ENCODE results near the gene CYP2W1.

Gene CYP2W1

DNA sequence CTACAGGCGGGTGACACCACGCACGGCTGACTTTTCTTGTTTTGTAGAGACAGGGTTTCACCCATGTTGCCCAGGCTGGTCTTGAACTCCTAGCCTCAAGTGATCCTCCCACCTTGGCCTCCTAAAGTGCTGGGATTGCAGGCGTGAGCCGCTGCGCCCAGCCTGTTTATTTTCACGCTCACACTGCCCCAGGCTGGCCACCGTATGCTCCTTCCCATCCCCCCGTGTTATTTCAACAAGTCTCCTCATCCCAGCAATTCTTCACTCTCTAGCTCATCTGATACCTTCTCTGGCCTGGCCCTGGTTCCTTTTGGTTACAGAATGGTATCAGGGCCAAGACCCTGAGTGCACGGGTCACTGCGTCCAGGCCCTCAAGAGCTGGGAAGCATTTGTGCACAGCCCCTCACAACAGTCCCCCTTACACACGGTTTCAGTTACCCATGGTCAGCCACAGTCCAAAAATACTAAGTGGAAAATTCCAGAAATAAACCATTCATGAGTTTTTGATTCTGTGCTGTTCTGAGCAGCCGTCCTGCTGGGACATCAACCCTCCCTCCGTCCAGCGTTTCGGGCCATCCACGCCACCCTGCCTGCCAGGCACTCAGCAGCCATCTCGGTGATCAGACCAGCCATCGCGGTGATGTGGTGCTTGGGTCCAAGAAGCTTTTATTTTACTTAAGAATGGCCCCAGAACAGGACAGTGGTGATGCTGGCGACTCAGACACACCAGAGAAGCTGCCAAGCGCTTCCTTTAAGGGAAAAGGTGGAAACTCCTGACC, 16.5 kb upstream of the CYP2W1 start:
- no peak for DNase-seq

DNA sequence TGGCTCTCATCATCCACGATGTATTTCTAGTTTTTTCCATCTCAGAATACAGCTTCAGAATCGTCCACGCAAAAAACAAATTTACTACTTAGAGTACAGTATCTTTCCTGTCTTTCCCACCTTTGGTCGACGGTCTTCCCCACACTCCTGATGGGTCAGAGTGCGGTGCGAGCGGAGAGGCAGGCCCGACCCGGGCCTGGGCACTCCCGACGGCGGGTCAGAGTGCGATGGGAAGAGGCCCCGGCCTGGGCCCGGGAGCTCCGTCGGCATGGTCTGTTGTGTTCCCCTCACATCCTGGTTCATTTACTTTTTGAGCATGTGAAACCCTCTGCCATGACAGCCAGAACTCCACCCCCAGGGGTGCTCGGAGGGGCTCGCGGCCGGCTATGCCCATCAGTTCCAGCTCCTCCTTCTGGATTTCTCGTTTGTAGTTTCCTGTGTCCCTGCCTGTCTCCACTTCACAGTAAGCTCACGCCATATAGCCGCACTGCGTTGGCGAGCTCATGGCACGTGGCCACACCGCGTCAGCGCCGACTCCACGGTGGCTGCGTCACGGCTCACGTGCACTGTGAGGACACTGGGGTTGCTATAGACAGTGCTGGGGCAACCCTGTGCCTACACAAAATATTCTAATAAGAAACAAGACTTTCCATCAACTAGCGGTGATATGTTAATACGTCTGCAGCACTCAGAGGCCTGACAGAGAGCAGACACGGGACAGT, 15.5 kb upstream of the CYP2W1 start:
- no peak for DNase-seq

DNA sequence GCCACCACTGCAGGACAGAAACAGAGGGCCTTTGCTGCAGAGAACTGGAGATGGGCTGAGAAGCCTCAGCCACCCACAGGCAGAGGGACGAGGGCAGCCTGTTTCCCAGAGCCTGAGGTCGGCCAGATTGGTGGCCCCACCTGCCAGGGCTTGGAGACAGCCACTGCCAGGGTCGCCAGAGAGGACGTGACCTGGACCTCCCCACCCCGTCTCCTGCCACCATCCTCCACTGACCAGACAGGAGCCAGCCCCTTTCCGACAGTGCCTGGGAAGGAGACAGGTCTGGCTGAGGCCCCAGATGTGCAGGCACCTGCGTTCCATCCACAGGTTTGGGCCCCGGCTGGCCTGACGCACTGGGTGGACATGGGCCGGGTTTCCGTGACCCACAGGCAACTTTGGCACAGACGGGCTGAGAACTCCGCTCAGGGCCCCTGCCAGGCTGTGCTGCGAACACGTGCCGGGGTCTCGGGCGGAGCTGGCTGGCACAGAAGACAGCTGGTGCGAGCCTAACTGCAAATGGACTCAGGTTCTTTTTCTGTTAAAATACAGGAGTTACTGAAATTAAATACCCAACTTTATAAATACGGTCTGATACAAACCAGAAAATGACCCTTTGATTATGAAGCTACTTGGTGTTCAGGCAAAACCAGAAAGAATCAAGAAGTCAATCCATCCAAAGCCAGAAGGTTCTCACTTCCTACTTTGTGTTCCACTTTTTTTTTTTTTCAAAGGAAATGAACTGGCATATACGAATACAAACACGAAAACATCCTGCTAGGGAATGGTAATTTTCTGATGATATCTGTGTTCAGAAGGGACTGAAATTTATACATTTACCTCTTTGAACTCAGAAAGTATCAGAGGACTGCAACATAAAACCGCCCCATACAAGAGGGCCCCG, 14.5 kb upstream of the CYP2W1 start:
- DNase-seq = no peak

GRCh38 chr7:969403-969802, 13.6 kb upstream of the CYP2W1 start:
- DNase-seq = no peak

DNA sequence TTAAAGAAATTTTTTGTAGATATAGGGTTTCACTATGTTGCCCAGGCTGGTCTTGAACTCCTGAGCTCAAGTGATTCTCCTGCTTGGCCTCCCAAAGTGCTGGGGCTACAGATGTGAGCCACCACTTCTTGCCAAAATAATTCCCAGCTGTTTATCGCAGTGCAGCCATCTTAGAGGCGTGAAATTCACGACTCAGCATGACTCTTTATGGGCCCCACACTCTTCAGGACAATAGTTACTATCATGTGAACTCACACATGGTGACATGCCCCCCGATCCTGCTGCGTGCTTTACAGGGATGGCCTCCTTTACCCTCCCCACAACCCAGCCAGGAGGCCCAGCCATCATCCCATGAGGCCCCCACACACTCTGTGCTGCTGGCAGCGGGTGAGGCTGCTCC, 12.2 kb upstream of the CYP2W1 start:
- DNase-seq = no peak

- no peak for DNase-seq
Observed at GRCh38 chr7:972110-972509, 10.9 kb upstream of the CYP2W1 start.

DNA sequence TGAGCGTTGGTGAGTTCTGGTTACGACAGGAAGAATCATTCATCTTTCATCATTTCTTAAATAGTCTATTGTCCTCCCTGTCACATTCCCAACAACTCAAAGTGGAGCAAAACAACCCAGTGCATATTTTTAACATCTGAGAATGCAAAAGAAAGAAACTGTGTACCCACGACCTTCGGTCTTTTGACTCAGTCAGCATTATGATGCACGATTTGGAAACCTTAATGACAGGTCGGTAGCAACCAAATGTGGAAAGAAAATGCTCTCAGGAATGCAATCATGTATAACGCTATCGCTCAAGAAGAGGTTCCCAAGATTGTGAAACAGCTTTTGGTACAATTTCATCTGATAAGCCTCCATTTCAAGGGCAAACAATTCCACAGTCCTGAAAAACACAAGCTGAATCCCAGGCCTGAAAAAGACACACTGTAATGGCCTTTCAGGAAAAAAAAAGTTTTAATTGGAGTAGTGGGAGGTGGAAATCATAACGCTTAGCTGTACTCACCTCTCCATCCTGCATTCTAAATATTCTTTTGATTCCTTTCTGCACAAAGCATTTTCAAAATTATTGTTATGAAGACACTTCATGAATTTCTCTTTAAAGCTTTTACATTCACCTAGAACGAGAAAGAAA, 10.2 kb upstream of the CYP2W1 start:
- no peak for DNase-seq

GRCh38 chr7:973312-973711, 9.7 kb upstream of the CYP2W1 start:
- DNase-seq = no peak

DNA sequence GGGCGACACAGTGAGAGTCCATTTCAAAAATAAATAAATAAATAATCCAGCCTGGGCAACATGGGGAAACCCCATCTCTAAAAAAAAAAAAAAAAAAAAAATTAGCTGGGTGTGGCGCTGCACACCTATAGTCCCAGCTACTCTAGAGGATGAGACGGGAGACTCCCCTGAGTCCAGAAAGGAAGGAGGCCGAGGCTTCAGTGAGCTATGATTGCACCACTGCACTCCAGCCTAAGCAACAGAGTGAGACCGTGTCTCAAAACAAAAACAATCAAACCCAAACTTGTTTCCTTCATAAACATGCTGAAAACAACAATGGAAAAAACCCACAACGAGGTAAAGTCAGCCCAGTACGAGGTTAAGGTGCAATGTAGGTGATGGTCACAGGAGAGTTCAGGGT, 8.8 kb upstream of the CYP2W1 start:
- no peak for DNase-seq

GRCh38 chr7:974820-975681, 7.9 kb upstream of the CYP2W1 start, which contains the start of gene COX19:
Gene COX19 (minus strand): TSS chr7:975549. CDS start chr7:975509, 40 bp downstream.
- DNase-seq = peak; percentile 90

DNA sequence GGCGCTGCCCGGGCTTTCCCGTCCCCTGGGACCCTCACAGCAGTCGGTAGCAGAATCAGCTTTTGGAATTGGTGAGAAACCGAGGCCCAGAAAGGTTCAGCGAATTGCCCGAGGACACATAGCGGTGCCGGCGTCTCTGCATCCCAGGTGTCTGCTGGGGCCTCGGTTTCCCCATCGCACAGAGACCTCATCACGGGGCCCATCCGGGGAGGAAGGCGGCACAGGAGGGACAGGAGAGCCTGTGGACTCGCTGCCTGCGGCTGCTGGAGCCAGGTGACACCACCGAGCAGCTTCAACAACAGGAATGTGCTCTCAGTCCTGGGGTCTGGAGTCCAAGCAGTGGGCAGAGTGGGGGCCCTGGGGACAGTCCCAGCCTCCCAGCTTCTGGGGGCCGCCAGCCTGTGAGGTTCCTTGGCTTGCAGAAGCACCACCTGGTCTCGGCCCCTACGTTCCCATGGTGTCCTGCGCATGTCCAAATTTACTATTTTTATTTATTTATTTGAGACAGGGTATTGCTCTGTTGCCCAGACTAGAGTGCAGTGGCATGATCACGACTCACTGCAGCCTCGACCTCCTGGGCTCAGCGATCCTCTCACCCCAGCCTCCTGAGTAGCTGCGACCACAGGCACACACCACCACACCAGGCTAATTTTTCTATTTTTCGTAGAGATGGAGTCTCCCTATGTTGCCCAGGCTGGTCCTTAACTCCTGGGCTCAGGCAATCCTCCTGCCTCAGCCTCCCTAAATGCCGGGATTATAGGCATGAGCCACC, 7.1 kb upstream of the CYP2W1 start:
- no peak for DNase-seq

GRCh38 chr7:976901-977325, 6.1 kb upstream of the CYP2W1 start:
- no peak for DNase-seq

GRCh38 chr7:977326-978048, 5.5 kb upstream of the CYP2W1 start:
- DNase-seq = no peak

- DNase-seq = no peak
Observed at GRCh38 chr7:978049-978346, 5.0 kb upstream of the CYP2W1 start.

DNA sequence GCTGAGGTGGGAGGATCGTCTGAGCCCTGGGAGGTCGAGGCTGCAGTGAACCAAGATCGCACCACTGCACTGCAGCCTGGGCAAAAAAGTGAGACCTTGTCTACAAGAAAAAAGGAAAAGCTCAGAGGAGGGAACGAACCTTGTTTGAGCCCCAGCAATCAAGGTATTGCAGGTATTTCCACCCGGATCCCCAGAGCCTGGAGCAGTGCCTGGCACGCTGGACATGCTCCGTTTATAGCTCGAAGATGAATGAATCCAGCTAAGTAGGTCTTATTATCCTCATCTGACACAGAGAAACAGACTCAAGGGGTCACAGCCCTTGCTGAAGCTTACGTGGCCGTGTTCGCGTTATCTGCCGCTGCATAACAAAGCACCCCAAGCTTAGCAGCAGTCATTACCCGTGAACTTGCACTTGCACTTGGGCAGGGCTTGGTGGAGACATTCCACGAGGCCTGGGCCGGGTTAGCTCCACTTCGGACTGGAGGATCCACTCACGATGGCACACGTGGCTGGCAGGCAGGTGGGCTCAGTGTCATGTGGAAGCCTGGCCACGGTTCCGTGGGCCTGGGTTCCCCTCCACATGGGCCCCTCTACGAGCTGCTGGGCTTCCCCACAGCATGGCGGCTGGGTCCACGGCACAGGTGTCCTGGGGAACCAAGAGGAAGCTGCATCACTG, 4.4 kb upstream of the CYP2W1 start:
- no peak for DNase-seq

DNA sequence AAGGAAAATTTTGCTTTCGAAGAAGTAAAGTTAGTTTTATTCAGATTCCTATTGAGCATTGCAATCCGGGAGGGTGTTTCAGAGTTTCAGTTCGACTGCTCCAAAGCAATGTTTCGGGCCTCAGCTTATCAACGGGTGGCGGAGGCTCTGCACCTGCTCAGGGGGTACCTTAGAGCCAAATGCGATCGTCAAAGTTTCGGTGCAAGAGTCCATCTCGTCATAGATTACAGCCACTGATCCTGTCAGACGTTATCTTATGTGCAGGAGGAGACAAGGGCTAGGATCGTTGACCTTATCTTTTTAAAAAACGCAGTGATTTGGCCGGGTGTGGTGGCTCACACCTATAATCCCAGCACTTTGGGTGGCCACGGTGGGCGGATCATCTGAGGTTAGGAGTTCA, 3.8 kb upstream of the CYP2W1 start:
- DNase-seq = no peak

DNA sequence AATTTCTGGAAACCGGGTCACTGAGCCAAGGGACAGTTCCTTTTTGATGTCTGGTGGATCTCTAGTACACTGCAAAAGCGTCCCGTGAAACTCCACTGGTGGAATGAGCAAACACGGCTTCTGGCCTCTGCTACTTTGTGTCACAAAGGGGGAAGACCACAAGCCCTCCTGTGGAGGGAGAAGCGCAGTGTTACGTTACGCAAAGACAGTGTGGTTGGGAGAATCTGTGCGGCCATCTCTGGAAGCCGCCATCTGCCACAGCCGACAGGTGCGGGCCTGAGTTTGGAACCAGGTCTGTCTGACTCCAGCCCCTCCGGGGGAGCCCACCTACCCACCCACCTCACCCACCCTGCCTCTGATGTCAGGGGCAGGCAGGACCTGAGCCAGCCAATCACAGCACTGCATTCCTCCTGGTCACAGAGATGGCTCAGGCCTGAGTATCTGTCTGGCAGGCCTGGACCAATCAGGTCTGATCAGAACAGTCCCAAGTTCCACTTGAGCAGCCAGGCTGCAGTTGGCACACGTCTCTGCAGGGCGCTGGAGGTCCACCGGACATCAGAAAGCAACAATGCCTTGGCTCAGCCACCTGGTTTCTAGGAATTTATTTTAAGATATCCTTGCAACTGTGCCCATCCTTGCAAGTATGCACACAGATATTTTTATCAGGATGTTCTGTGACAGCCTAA, 3.0 kb upstream of the CYP2W1 start:
- no peak for DNase-seq

- no peak for DNase-seq
Observed at GRCh38 chr7:981793-982510, 1.0 kb upstream of the CYP2W1 start.
